Measurements from ENCODE around the gene KLC4.
A peak's percentile ranks its signal among the peaks of the same experiment; 100 is the strongest.

KLC4 gene

GRCh38 chr6:43013843-43014433 lies 45.5 kb upstream of the KLC4 start, which contains the start of the genes KLHDC3 and MEA1:
Gene KLHDC3, plus strand, starts transcription at chr6:43014249. Its CDS starts 2,944 bp downstream, at chr6:43017193.
Gene MEA1, minus strand, starts transcription at chr6:43013946. Its CDS starts 133 bp downstream, at chr6:43013813.
- H3K9me3 ChIP-seq (ENCODE audit: insufficient read depth, low read length) = no peaks in the 10 kb centered on the region
- no peaks in the 10 kb centered on the region for H3K27me3 ChIP-seq (ENCODE audit: low read depth, low read length)
- TF ChIP-seq EZH2phosphoT487 (IDR thresholded peaks at IDR 0.05; ENCODE audit: low read depth) (no peak), CTCF (IDR thresholded peaks at IDR 0.05; ENCODE audit: low read depth, low read length) (no peak)
- H2AFZ ChIP-seq (ENCODE audit: low read depth, low read length) = peak within 1 kb of the TSS; percentile 75
- peaks cover 31% of the 10 kb centered on the region for H3K79me2 ChIP-seq (ENCODE audit: low read length)
- peak within 1 kb of the TSS; percentile 90 for H3K4me3 ChIP-seq (ENCODE audit: low read length)
- H3K4me1 ChIP-seq (ENCODE audit: low read length) = peaks cover 16% of the 10 kb centered on the region
- peak within 1 kb of the TSS; percentile 87 for H3K9ac ChIP-seq (ENCODE audit: low read length)
- H3K27ac ChIP-seq (ENCODE audit: low read length) = peak within 1 kb of the TSS; percentile 28
- peak within 1 kb of the TSS; percentile 97 for H3K4me2 ChIP-seq (ENCODE audit: low read length)
- peaks cover 43% of the 10 kb centered on the region for H3K36me3 ChIP-seq (replicated peaks; ENCODE audit: low read depth, low read length)
- H4K20me1 ChIP-seq (ENCODE audit: insufficient read depth, low read length) = no peaks in the 10 kb centered on the region

- no peaks in the 10 kb centered on the region for H3K9me3 ChIP-seq (ENCODE audit: insufficient read depth, low read length)
- no peaks in the 10 kb centered on the region for H4K20me1 ChIP-seq (ENCODE audit: insufficient read depth, low read length)
- peak overlapping the region; percentile 52; the same call in 1 of the 2 replicates for H2AFZ ChIP-seq (ENCODE audit: low read depth, low read length)
- TF ChIP-seq CTCF (IDR thresholded peaks at IDR 0.05; ENCODE audit: low read depth, low read length) (no peak), EZH2phosphoT487 (IDR thresholded peaks at IDR 0.05; ENCODE audit: low read depth) (no peak)
- H3K27ac ChIP-seq (ENCODE audit: low read length) = peak overlapping the region; percentile 20
- peak overlapping the region; percentile 97 for H3K4me2 ChIP-seq (ENCODE audit: low read length)
- H3K4me3 ChIP-seq (ENCODE audit: low read length) = peak overlapping the region; percentile 90
- H3K9ac ChIP-seq (ENCODE audit: low read length) = peak overlapping the region; percentile 87
- H3K79me2 ChIP-seq (ENCODE audit: low read length) = peaks cover 31% of the 10 kb centered on the region
- H3K27me3 ChIP-seq (ENCODE audit: low read depth, low read length) = no peaks in the 10 kb centered on the region
- H3K36me3 ChIP-seq (replicated peaks; ENCODE audit: low read depth, low read length) = peaks cover 43% of the 10 kb centered on the region
- peaks cover 15% of the 10 kb centered on the region for H3K4me1 ChIP-seq (ENCODE audit: low read length)
Measured at GRCh38 chr6:43014434-43014909, 45.0 kb upstream of the KLC4 start.

- H3K79me2 ChIP-seq (ENCODE audit: low read length) = peaks cover 31% of the 10 kb centered on the region
- peaks cover 20% of the 10 kb centered on the region for H3K4me1 ChIP-seq (ENCODE audit: low read length)
- H3K9ac ChIP-seq (ENCODE audit: low read length) = no peak overlapping the region
Measured at GRCh38 chr6:43016176-43016942, 43.1 kb upstream of the KLC4 start.

More at GRCh38 chr6:43016176-43016942, 43.1 kb upstream of the KLC4 start:
- no peak for TF ChIP-seq EZH2phosphoT487 (IDR thresholded peaks at IDR 0.05; ENCODE audit: low read depth)
- no peak for TF ChIP-seq CTCF (IDR thresholded peaks at IDR 0.05; ENCODE audit: low read depth, low read length)
- Histone ChIP-seq H3K4me3 (ENCODE audit: low read length) (no peak overlapping the region), H3K27me3 (ENCODE audit: low read depth, low read length) (no peaks in the 10 kb centered on the region), H3K27ac (ENCODE audit: low read length) (no peak overlapping the region), H2AFZ (ENCODE audit: low read depth, low read length) (no peak overlapping the region), H3K4me2 (ENCODE audit: low read length) (no peak overlapping the region), H4K20me1 (ENCODE audit: insufficient read depth, low read length) (no peaks in the 10 kb centered on the region), H3K9me3 (ENCODE audit: insufficient read depth, low read length) (no peaks in the 10 kb centered on the region), H3K36me3 (replicated peaks; ENCODE audit: low read depth, low read length) (peaks cover 34% of the 10 kb centered on the region)

Data from OCI-LY3 (cell line).